Hematopoietic multipotent progenitor cell treated with erythropoietin and hydrocortisone succinate and interleukin-3 and kit ligand, for 6 days (in vitro differentiated cells): ENCODE measurements around the gene PLOD3.
"Not testable (repeated sequence)": the region's sequence is repeated elsewhere in the genome, so short reads cannot be mapped to it uniquely, and the experiment has no call there.

Source experiments
- DNase-seq: peaks from one replicate; pipeline ENCODE4 v3.0.0-alpha.2; 2015

PLOD3 gene

GRCh38 chr7:101208794-101209193 lies 8.6 kb downstream of the PLOD3 start:
- DNase-seq, result no peak

GRCh38 chr7:101207459-101207858 lies 9.9 kb downstream of the PLOD3 start:
- no peak for DNase-seq

GRCh38 chr7:101206665-101207042 lies 10.7 kb downstream of the PLOD3 start:
- no peak for DNase-seq

GRCh38 chr7:101205901-101206664 lies 11.3 kb downstream of the PLOD3 start:
- no peak for DNase-seq

GRCh38 chr7:101203740-101204738 lies 13.3 kb downstream of the PLOD3 start:
- DNase-seq, result not testable (repeated sequence)

- DNase-seq, result no peak
Observed at GRCh38 chr7:101202603-101202918, 14.8 kb downstream of the PLOD3 start.

GRCh38 chr7:101201695-101202602 lies 15.4 kb downstream of the PLOD3 start:
- no peak for DNase-seq

GRCh38 chr7:101200862-101201599 lies 16.4 kb downstream of the PLOD3 start, which contains the start of gene MOGAT3:
Gene MOGAT3 (minus strand): TSS chr7:101201036. CDS start chr7:101200854, 182 bp downstream.
- no peak for DNase-seq

- no peak for DNase-seq
Observed at GRCh38 chr7:101200504-101200861, 16.9 kb downstream of the PLOD3 start.

- DNase-seq, result not testable (repeated sequence)
Observed at GRCh38 chr7:101199522-101199921, 17.9 kb downstream of the PLOD3 start.

- no peak for DNase-seq
Observed at GRCh38 chr7:101198476-101198875, 18.9 kb downstream of the PLOD3 start.

- no peak for DNase-seq
Observed at GRCh38 chr7:101197991-101198390, 19.4 kb downstream of the PLOD3 start.

GRCh38 chr7:101195884-101196283 lies 21.5 kb downstream of the PLOD3 start:
- no peak for DNase-seq

- DNase-seq, result no peak
Observed at GRCh38 chr7:101189109-101189508, 28.3 kb downstream of the PLOD3 start.

GRCh38 chr7:101186844-101187428 lies 30.4 kb downstream of the PLOD3 start:
- no peak for DNase-seq

GRCh38 chr7:101186194-101186593 lies 31.2 kb downstream of the PLOD3 start:
- DNase-seq, result no peak

GRCh38 chr7:101185258-101185839 lies 32.0 kb downstream of the PLOD3 start:
- no peak for DNase-seq

- DNase-seq, result no peak
Observed at GRCh38 chr7:101180130-101180755, 37.1 kb downstream of the PLOD3 start, which contains the start of gene NAT16. Gene NAT16 (minus strand): TSS chr7:101180293. CDS start chr7:101174807, 5,486 bp downstream.

GRCh38 chr7:101179713-101180112 lies 37.7 kb downstream of the PLOD3 start:
- DNase-seq, result no peak

GRCh38 chr7:101179117-101179516 lies 38.3 kb downstream of the PLOD3 start:
- no peak for DNase-seq

GRCh38 chr7:101177644-101178043 lies 39.7 kb downstream of the PLOD3 start:
- no peak for DNase-seq
